GM19372 (cell line): ENCODE results near the gene TBC1D25.
"Not testable (repeated sequence)": the region's sequence is repeated elsewhere in the genome, so short reads cannot be mapped to it uniquely, and the experiment has no call there.

Source experiments
- ATAC-seq: cut with Tn5 transposase; IDR thresholded peaks from one replicate; pipeline ENCODE4 v1.9.1; 2021; ENCODE audit warnings: mild to moderate bottlenecking, low read depth, moderate library complexity; ENCODE audit not compliant: unreplicated experiment

TBC1D25 gene

DNA sequence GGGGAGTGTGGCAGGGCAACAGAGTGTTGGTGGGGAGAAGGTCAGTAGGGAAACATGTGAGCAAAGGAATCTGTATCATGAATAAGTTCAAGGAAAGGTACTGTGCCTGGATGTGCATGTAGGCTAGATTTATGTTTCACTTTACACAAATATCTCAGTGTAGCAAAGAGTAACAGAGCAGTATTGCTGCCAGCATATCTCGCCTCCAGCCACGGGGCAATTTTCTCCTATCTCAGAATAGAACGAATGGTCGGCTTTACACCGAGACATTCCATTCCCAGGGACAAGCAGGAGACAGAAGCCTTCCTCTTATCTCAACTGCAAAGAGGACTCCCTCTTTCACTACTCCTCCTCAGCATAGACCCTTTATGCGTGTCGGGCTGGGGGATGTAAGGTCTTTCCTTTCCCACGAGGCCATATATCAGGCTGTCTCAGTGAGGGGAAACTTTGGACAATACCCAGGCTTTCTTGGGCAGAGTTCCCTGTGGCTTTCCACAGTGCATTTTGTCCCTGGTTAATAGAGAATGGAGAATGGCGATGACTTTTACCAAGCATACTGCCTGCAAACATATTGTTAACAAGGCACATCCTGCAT, 16.3 kb downstream of the TBC1D25 start:
- ATAC-seq, result not testable (repeated sequence)

DNA sequence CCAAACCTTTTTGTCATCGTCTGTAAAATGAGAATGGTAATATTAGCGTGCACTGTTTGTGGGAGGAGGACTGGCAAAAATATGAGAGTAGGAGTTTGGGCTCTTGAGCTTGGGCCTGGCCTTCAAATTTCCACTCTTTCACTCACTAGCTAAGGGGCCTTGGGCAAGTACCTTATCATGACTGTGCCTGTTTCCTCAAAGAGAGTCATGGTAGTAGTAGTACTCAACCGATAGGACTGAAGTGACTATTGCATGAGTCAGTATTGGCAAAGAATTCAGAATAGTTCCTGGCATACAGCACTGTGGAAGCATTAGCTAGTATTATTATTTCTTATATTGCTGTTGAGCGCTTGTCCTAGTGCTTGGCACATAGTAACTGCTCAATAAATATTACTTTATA, 18.8 kb downstream of the TBC1D25 start:
- ATAC-seq, result no peak

DNA sequence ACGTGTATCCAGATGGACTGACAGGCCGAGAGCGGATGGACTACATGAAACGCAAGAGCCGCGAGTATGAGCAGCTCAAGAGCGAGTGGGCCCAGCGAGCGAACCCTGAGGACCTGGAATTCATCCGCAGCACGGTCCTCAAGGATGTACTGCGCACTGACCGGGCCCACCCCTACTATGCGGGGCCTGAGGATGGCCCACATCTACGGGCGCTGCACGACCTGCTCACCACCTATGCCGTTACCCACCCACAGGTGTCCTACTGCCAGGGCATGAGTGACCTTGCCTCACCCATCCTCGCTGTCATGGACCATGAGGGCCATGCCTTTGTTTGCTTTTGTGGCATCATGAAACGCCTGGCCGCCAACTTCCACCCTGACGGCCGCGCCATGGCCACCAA, 20.1 kb downstream of the TBC1D25 start:
- ATAC-seq, result no peak

DNA sequence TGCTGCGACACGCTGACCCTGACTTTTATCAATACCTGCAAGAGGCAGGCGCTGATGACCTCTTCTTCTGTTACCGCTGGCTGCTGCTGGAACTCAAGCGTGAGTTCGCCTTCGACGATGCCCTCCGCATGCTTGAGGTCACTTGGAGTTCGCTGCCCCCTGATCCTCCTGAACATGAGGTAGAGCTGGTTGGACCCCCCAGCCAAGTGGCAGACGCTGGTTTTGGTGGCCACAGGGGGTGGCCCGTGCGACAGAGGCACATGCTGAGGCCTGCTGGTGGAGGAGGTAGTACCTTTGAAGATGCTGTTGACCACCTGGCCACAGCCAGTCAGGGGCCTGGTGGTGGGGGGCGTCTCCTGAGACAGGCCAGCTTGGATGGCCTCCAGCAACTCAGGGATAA, 20.5 kb downstream of the TBC1D25 start:
- ATAC-seq, result no peak

DNA sequence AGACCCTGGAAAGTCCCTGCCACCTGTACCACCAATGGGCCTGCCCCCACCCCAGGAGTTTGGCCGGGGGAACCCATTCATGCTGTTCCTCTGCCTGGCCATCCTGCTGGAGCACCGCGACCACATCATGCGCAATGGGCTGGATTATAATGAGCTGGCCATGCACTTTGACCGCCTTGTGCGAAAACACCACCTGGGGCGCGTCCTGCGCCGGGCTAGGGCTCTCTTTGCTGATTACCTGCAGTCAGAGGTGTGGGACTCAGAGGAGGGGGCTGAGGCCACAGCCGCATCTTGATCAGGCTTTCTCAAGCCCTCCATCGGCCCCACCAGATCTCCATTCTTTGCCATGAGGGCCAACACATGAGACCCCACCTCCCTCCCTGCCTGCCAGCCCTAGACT, 21.2 kb downstream of the TBC1D25 start:
- no peak for ATAC-seq

DNA sequence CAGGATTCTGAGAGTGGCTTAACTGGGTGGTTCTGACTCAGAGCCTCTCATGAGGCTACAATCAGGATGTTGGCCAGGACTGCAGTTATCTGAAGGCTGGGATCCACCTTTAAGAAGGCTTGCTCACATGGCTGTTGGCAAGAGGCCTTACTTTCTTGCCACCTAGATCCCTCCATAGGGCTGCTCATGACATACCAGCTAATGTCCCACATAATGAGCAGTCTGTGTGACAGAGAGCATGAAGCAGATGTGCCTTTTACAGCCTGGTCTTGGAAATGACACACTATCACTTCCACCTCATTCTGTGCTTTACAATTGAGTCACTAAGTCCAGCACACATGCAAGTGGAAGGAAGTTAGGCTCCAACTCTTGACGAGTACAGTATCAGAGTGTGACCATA, 30.4 kb downstream of the TBC1D25 start:
- no peak for ATAC-seq

DNA sequence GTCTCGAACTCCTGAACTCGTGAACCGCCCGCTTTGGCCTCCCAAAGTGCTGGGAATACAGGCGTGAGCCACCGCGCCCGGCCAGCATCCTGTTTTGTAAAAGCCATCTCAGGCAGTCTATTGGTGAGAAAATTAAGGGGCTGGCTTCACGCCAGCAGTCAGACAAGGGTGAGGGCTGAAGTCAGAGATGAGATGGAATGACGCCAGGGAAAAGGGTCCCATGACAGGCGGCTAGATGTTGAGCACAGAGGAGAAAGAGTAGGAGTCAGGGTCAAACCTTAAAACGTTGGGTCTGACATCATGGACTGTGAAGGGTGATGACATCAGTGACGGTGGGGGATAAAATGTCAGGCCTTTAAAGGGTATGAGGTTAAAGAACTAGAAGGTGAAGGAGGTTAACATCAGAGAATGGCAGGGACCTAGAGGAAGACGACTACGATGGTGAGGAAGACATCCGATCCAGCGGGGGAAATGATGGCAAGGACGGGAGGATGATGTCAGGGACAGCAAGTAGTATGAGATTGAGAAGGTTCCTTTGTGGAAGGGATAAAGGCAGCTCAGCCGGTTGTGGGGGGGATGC, 34.3 kb downstream of the TBC1D25 start:
- ATAC-seq, result no peak

DNA sequence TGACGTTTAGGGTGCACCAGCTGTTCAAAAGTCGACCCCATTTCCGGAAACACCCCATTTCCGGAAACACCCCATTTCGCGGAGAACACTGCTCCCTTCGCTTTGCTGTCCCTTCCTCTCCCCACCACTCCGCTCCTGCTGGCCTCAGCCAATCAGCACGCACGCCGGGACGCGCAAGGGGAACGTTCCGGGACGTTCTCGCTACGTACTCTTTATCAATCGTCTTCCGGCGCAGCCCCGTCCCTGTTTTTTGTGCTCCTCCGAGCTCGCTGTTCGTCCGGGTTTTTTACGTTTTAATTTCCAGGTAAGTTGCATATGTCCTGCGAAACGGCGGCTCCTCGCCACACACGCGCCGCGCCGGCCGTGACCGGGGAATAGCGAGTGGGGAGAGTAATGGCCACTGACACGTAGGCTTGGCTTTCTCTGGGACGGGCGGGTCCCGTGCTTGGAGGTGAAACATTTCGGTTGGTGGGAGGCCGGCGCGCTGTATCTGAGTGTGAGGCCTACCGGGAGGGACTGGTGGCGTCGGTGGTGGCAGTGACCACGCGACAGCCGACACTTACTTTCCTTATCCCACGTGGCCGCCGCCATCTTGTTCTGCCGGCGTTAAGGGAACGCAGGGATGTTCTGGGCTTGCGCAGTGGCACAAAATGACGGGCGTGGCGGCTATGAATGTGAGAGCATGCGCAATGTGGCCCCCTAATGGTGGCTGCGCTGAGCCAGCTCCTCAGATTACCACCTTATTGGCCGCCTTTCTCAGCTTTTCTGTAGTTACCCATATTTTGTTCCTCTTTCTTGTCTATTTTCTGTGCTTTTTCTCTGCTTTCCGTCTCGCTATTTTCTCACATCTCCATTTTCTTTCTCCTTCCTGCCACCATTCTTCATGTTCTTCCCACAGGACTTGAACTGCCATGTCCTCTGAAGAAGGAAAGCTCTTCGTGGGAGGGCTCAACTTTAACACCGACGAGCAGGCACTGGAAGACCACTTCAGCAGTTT, 35.1 kb downstream of the TBC1D25 start, which contains the start of gene RBM3:
Gene RBM3, plus strand, starts transcription at position 215 of the 997 bp plus-strand sequence. Its CDS starts 697 bp downstream, at position 912.
- ATAC-seq, result peak; percentile 92

DNA sequence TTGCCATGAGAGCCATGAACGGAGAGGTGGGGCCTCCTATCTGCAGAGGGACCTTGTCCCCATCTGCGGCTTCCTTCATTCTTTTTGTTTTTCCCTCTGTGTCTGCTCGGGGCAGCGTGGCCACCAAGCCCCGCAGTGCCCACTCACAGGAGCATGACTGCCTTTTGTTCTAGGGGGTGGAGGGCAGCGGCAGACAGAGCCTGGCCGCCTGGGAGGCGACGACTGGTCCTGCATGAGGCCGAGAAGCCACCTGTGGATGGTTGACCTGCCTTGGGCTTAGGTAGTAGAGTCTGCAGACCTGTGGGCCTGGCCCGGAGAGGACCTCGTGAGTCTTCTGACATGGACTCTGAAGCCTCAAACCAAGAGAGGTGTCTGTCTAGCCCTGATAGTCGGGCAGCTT, 36.1 kb downstream of the TBC1D25 start:
- no peak for ATAC-seq

DNA sequence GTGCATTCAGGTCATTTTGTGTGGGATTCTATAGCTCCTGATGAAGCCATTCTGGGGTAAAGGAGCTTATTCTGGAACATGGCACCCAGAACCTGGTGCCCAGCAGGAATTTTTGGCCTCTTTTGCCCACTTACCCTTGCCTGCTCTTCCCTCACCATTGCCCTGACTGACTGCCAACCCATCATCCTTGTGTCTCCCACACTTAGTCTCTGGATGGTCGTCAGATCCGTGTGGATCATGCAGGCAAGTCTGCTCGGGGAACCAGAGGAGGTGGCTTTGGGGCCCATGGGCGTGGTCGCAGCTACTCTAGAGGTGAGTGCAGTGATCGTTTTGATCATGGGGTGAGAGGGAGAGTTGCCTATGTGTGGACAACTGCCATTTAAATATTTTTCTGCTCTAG, 36.6 kb downstream of the TBC1D25 start:
- no peak for ATAC-seq

DNA sequence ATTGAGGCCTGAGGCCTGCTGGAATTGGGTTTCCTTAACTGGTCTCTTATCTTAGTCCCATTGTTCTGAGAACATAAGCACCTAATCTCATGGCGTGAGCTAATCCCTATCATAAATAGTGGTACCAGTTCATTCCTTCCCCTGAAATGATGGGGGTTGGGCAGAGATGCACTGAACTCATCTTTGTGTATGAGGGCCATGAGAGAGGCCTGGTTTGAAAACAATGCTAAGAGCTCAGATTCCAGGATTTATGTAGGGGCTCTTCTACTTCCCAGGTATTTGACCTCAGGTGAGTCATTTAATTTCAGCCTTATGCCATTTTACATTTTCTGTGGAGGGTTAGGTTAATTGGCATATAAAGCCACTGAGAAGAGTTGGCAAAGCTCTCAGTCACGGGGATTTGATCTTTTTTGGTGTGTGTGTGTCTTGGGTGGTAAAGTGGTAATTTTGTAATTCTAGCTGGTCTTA, 39.2 kb downstream of the TBC1D25 start:
- ATAC-seq, result no peak

DNA sequence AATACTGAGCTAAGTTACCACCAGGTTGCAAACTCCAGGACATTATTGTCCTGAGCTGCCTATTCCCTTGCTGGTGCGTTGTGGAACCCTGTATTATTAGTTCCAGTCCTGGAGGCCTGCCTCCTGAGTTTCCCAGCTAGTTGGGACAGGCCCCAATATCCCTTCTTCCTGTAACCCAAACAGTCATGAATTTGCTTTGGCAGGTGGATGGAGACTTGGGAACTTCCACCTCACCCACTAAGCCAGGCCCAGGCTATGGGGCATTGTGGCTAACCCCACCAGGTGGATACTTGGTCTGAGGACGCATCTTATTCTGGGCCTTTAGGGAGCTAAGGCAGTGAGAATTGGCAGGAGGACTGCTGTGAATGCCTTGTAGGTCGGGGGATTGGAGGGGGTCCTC, 39.7 kb downstream of the TBC1D25 start:
- ATAC-seq, result no peak

DNA sequence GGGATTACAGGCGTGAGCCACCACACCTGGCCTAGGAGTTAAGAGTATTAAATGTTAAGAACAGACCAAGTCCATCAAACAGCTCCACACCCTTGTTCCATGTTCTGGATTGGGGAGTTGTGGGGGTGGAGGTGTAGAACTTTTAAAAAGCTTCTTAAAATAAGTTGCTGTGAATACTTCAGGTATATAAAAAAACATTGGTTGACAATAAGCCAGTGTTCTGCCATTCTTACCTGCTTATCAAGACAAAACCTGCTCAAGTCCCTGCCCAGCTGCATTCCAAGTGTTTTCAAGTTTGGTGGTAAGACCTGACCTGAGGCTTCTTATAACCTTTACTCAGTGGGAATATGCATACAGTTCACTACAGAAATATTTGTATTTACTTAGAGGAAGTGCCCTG, 41.1 kb downstream of the TBC1D25 start:
- no peak for ATAC-seq

DNA sequence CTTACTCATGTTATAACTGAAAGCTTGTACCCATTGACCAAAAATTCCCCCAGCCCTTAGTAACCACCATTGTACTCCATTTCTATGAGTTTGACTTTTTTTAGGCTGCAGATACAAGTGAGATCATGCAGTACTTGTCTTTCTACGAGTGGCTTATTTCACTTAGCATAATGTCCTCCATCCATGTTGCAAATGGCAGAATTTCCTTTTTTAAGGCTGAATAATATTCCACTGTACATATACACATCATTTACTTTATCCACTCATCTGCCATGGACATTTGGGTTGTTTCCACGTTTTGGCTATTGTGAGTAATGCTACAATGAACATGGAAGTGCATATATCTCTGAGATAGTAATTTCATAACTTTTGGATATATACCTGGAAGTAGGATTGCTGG, 45.2 kb downstream of the TBC1D25 start:
- no peak for ATAC-seq

DNA sequence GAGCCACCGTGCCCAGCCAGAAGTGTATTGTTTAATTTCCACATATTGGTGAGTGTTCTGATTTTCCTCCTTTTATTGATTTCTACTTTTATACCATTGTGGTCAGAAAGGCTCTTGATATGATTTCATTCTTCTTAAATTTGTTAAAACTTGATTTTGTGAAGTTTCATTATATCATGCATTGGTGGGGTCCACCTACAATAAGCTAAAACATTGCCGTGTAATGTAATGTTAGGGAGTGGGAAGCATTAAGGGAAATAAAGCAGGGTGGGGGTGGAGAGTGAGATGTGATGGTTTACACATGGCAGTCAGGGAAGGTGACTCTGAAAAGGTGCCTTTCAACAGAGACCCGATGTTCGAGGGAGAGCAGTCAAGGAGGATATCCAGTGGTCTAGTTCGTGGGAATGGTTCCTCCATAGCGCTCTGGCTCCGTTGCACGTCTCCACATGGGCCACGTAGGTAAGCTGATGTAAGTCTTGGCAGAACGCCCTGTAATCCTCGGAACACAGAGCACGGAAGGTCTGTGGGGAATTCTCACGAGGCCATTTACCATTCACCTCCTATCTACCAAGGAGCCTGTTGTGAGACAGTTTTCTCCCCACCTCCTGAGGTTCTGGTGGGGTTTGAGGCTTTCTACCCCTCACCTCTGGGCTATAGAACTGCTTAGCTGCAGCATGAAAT, 50.1 kb downstream of the TBC1D25 start:
- no peak for ATAC-seq

DNA sequence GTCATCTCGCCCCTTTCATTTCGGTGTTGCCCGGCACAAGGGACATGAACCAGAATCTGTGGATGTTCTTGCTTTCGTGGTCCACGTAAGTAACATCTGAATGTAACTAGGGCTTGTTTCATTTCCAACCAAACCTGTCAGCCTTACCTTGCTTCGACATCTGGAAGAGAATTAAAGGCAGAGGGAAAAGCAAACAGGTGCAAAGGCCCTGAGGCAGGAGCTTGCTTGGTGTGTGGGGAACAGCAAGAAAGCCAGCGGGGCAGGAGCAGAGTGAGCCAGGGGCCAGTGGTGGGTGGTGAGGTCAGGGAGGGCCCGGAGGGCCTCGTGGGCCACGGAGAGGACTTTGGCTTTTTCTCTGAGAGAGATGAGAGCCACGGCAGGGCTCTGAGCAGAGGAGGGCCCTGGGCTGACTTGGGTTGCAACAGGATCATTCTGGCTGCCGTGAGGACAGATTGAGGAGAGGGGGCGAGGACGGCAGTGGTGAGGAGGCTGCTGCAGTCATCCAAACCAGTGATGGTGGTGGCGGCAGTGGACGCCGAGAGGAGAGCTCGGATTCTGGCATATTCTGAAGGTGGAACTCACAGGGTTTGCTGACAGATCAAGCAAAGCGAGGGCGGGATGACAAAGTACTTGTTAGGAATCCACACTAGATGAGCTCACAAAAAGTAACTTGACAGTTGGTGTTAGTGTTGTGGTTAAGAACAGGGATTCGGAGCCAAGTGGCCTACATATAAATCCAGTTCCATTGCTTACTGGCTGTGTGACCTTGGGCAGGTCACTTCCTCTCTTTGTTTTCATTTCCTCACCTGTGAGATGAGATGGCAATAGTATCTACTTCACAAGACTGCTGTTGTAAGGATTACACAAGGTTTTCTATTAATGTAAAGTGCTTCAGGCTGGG, 50.9 kb downstream of the TBC1D25 start:
- ATAC-seq, result no peak

DNA sequence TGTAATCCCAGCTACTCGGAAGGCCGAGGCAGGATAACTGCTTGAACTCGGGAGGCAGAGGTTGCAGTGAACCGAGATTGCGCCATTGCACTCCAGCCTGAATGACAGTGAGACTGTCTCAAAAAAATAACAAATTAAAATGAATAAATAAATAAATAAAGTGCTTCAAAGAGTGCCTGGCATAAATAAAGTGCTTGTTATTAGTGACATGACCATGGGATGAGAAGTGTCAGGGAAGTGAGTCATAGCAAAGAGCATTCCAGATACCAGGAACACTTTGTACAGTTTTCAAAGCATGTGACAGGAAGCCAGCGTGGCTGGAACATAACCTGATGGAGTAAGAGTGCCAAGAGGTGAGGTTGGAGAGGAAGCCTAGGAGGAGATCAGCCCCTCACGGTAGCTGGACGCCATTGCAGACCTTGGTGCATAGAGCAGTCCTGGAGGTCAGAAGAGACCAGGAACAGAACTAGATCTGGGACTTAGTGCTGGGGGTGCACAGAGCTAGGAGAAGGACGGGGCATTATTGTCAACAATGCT, 51.8 kb downstream of the TBC1D25 start:
- no peak for ATAC-seq

DNA sequence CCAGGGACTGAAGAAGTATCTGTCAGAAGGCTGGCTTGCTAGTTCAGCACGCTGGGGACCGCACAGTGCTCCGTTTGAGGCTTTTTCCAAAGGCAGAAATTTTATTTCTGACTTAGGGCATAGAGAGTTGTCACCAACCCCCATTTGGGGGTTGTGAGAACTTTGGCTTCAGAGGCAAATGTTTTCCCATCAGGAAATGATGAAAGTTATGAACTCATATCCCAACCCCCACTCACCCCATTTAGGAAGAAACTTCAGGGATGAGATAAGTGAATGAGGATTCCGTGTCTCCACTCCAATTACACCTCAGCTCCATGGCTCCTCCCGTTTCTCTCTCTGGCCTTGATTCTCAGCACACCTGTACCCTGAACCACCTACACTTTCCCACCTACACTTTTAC, 53.5 kb downstream of the TBC1D25 start:
- ATAC-seq, result no peak

DNA sequence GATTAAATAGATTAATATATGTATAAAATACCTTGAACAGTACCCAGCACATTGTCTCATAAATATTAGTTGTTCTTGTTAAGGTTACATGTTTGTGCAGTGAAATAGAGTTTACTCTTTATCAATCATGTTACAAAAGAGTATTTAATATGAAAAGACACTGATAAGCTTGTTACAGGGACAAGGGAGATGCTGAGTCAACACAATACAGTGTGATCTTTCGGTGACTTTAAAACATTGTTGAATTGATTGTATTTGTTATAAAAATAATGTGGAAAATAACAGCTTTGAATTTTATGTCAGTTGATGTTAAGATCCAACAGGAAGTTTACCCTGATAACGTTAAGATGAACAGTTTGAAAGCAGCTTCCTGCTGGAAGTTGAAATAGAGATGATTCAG, 56.4 kb downstream of the TBC1D25 start:
- ATAC-seq, result no peak
